HG02588 (cell line): Measurements from ENCODE around the gene BLM.
"Not testable (repeated sequence)": the region's sequence is repeated elsewhere in the genome, so short reads cannot be mapped to it uniquely, and the experiment has no call there.

ENCODE experiments used
- ATAC-seq: cut with Tn5 transposase; IDR thresholded peaks from one replicate; pipeline ENCODE4 v1.9.1; 2021; ENCODE audit warnings: mild to moderate bottlenecking, moderate library complexity; ENCODE audit not compliant: unreplicated experiment

BLM gene

DNA sequence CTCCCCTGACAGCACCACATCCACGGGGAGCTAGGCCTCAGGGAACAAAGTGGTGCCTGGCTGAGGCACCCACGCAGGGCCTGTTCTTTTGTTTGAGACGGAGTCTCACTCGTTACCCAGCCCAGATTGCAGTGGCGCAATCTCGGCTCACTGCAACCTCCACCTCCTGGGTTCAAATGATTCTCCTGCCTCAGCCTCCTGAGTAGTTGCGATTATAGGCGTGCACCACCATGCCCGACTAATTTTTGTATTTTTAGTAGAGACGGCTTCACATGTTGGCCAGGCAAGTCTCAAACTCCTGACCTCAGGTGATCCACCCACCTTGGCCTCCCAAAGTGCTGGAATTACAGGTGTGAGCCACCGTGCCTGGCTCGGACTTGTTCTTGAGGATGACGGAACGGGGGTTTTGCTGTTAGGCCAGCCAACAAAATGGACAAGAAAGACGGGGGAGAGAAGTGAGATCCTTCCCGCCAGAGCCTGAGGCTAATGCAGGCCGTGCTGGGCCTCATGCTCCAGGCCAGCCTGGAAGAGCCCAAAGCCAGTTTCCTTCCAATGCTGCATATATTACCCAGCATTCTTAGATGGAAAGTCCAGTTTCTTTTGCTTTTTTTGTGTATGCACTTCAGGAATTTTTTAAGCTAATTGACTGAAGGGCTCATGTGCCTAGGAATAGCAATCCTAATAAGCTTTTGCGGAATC, 123.2 kb downstream of the BLM start:
- ATAC-seq = no peak

DNA sequence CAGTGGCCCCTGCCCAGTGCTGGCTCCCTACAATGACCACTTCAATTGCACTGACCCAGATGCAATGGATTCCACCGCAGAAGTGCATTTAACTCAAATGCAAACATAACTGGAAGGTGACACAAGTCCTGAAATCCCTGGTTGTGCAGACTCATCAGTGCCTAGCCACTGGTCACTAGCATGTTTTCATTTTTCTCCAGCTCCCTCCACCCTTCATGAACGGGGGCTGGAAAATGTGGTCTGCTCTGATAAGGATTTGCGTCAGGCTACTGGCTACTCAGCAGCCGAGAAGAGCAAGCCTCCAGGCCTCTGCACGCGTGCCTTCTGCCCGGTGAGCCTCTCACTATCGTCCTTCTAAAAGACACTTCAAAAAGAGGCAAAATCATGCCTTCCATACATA, 123.8 kb downstream of the BLM start:
- no peak for ATAC-seq

DNA sequence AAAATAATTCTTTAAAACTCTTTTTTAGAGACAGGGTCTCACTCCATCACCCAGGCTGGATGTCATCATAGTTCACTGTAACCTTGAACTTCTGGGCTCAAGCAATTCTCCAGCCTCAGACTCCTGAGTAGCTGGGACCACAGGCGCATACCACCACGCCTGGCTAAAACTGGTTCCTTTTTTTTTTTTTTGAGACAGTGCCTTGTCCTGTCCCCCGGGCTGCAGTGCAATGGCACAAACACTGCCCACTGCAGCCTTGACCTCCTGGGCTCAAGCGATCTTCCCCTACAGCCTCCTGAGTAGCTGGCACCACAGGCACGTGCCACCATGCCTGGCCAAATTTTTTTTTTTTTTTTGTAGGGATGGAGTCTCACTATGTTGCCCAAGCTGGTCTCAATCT, 127.5 kb downstream of the BLM start:
- ATAC-seq = no peak

DNA sequence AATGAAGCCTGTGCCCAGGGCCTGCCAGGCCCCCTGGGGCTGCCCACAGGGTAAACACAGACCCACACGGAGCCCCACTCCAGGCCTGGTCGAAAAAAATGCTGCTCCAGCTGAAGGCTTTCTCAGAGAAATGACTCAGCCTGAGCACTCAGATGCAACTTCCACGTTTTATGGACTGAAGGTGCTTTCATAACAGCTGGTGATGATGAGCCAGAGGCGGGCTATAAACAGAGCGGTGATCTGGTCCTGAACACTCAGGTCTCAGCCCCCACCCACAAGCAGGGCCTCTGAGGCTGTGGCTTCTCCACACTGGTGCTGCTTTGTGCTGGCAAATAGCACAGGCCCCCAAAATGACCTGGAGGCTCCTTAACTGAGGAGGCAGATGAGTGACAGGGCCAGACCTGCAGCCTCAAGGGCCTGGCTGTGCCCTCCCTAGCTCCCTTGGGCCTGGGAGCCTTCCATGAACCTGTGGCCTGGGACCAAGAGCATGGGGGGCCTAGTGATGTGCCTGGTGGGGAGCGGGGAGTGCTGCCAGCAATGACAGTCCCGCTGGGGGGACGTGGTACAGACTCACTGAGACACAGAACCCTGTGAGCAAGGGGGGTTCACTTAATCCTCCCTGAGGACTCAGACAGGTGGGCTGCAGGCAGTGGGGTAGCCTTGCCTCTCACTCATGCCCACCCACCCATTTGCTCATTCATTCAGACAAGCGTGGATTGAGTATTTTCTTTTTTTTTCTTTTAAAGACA, 128.2 kb downstream of the BLM start:
- ATAC-seq = peak; percentile 87

DNA sequence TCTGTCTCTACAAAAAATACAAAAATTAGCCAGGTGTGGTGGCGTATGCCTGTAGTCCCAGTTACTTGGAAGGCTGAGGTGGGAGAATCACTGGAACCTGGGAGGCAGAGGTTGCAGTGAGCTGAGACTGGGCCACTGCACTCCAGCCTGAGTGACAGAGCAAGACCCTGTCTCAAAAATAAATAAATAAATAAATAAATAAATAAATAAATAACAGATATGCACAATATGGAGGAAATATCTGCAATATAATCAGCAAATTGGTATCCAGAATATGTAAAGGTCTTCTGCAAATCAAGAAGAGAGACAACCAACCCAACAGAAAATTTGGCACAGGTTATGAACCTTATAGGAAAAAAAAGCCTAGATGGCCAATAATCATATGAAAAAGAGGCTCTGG, 132.3 kb downstream of the BLM start:
- not testable (repeated sequence) for ATAC-seq

DNA sequence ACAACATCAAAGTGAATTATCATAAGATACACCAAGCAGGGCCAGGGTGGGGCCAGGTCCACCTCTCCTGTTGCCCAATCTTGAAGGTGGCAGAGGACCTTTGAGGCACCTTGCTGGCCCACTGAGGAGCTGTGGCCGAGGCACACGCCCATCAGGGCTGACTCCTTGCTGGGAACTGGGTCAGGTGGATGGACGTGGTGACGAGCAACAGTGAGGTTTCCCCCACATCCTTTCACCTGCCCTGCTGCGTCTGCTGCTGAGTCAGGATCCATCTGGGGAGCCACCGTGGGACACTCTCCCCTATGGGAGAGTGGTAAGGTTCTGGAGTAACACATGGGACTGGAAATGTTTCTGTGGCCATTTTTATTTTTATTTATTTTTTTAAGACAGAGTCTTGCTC, 134.0 kb downstream of the BLM start:
- no peak for ATAC-seq

DNA sequence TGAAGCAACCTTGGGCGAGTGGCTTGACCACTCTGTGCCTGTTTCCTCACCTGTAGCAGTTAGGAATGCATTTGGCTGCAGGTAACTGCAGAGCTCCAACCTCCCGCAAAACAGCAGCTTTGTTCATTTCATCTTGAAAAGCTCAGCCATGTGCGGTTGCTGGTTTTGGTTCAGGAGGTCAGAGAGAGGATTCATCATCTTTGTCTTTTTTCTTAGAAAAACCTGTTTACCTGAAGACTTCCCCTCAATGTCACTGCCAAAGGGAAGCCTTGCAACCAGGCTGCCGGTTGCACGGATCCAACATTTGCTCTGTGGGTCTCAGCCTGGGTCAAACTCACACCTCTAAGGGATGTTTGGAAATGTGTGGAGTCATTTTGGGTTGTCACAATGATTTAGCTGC, 134.8 kb downstream of the BLM start:
- ATAC-seq = no peak

DNA sequence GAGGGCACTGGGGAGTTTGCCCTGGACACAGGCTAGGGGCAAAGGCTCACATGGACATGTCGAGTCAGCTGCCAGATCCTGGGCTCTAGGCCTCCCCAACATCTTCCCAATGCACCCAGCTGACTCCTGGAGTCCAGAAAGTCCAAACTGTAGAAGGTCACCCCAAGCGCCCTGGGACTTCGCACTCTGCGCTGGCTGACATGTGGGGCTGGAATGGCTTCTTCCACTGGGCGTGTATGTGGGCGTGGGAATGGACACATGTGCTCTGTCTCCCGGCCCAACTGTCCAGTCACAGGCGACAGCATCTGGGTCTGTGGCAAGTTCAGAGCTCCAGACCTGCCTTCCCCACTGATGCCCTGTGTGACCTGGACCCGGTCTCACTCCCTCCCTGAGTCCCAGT, 138.0 kb downstream of the BLM start:
- no peak for ATAC-seq

DNA sequence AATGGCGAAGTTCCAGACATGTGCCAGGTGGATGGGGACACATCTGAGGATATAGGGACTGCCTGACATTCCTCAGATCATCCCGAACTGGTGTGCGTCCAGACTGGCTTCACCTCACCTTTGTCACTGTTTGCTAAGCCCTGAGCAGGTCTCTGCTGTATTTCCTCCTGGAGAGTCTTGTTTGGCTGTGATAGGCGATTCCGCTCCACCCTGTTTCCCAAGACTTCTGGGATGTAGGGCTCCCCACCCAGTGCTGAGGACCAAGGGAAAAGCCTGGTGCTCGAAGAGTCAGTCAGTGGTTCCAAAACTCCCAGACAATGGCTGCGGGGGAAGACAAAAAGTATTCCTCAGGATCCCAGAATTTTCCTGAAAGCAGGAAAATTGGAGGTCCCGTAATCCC, 140.2 kb downstream of the BLM start:
- no peak for ATAC-seq

DNA sequence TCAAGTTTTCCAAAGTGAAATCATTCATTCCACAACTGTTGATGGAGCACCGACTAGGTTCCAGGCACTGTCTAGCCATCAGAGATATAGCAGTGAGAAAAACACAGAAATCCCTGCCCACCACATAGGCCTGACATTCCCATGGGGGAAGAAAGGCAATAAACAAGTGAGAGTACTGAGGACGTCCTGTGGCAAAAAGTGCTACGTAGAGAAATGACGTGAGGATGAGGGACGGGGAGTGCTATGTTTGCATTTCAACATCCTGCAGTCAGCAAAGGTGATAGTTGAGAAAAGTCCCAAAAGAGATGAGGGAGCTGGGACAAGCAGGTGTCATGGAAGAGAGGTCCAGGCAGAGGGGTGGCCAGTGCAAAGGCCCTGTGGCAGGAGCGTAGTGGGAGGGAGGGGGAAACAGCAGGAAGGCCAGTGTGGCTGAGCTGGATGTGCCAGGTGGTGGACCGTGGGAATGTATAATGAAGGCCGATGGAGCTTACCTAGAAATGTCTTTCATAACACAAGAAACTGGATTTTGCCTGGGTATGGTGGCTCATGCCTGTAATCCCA, 140.8 kb downstream of the BLM start:
- ATAC-seq = no peak

DNA sequence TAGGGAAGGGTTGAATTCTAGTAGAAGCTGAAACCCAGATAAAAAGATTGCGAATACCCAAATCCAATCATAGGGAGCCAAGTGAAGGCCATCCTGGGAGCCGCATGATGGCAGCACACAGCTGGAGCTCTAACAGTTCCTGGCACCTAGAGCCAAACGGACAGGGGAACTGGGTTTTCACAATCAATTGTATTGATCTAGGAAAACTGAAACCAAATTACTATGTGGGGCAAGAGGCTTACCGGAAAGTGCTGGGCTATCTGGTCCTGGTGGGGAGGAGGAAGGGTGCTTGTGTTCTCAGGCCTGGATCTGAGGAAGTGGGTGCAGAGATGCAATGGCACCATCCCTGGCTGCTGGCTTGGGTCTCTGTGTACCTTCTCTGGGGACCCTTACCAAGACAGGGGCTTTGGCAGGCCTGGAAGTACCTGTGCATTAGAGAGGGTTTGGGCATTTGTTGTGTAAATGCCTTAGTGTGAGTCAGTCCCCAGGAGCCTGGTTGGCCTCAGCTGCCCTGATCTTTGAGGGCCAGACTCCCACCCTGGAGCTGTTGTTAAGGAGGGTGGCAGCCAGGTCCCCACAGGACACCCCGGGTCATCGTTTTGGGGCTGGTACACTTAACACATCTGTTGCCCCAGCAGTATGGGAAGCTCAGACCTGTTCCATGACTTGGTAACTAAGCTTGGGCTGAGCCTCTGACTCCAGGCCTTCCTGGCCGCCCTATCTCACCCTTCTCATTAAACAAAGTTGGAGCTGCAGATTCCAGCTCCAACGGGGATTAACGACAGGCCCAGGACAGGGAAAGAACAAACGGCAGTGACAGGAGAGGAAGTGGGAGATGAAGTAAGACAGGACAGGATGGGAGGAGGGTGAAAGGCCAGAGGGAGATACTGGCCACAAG, 142.3 kb downstream of the BLM start:
- no peak for ATAC-seq

DNA sequence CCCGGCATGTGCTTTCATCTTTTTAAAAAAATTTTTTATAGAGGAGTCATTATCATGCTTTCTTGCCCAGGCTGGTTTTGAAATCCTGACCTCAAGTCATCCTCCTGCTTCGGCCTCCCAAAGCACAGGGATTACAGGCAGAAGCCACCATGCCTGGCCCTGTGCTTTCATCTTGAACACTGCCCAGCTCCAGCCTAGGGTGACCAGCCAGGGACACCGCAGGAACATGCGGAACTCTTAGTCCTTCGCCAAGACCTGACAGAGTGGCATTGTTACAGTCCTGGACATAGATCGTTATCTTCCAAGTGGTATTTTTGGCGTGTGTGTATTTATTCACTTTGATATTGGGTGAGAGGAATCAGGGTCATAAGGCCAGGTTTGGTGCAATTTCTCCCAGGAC, 143.3 kb downstream of the BLM start:
- no peak for ATAC-seq

DNA sequence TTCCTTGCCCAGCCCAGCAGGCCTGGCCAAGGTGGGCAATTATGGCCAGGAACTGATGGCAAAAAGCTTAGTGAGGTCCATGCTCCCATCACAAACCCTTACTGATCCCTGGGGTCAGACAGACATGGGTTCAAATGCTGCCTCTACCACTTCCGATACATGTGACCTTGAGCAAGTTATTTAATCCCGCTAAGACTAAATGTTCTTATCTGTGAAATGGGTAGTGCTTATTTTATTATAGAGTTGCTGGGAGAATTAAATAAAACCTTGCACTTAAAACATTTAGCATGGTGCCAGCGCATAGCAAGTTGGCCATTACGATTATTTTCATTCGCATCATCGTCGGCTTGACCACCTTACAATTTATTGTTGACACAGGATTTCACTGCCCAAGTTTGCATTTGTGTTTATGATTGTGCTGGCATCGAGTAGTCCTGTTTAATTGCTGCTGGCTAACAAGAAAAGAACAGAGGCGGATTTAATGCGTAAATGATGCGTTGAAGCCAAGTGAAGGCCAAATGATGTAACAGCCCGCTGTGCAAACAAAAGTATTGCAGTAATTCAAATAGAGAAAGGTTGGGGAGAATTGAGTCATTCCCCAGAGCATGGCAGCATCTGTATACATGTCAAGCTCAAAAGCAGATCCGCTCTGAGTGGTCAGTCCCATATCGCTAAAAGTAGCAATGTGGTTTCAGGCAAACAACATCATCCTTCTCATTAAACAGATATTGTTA, 144.0 kb downstream of the BLM start:
- no peak for ATAC-seq

DNA sequence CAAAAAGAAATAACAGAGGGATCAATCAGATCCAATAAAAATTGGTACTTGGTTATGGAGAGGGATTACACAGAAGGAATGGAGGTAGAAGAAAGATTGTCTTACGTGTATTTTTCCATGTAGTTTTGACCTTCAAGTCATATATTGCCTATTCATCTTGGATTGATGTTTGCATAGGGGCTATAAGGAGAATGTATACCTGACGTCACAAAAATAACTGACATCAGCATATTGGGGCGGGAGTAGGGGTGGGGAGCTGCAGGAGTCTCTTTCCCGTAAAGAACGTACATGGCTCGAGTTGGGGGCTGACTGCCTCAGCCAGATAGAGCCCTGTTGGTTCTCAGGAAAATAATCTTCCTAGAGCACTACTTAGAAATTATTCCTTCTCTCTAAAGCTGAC, 145.3 kb downstream of the BLM start:
- no peak for ATAC-seq

DNA sequence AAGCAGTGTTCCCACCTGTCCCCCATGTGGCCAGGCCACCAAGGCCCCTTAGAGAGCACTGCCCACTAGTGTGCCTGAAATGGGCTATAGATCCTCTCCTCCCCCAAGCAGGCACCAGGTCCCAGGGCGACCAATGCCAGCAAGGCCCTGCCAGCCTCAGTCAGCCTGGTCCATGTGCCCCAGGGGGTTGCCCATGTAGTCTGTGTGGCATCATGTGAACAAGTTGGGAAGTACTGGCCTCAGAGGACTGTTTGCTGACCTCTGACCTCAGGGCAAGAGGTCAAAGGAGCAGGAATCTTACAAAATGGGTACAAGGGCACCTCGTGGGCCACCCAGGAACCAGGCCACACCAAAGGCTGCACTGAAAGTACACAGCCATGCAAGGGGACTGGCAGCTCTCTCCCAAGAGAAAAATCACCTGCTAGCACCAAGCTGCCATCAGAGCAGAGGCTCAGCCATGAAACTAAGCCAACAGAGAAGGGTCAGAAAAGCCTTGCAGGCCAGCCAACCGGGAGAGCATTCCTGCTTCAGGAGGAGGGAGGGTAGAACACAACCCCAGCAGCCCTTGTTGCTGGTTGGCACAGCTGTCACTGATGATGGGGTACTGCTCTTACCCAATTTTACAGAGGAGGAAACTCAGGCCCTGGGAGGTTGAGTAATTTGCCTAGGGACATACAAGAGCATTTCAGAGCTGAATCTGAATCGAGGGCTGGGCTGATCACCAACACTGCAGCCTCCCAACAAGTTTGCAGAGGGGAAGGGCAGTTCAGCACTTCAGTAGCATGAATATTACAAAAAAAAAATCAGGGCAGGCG, 146.0 kb downstream of the BLM start:
- ATAC-seq = no peak

DNA sequence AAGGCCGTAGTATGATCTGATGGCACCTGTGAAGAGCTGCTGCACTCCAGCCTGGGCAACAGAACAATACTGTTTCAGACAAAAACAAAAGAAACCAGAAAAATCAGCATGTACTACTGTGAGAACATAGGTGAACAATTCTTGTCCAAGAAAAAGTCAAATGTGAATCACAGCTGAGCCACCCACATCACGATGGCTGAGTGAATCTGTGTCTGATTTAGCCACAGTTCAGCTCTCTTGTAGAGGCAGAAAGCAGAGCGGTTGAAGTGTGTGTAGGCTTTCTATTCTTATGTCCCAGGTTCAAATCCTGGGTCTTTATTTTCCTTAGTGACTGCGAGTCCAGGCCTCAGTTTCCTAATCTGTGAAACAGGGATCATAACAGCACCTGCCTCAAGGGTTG, 146.8 kb downstream of the BLM start:
- no peak for ATAC-seq

DNA sequence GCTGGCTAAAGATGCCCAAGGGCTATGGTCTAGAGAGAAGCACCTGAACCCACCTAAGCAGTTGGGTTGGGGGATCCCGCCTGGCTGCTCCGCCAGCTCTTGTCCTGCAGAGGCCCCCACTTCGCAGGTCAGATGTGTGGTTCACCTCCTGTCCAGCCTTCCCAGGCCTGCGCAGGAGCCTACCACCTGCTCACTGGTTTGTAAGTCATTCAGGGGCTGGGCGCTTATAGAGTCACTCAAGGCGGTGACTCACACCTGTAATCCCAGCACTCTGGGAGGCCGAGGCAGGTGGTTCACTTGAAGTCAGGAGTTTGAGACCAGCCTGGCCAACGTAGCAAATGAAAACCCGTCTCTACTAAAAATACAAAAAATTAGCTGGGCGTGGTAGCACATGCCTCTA, 147.4 kb downstream of the BLM start:
- no peak for ATAC-seq

DNA sequence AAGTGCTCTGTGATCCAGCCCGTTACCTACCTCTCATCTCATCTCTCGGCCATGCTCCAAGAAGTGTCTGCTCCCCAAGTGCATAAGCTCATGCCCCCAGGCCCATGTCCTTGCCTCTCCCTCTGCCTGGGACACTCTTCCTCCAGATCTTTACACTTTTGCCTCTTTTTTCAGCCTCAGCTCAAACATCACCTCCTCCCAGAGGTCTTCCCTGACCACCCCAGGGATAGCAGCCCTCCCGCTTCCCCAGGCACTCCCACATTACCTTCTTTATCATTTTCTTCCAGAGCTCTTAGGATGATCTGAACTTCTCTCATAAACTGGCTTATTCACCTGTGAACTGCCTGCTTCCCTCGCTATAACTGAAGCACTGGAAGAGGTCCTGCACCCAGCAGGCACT, 148.6 kb downstream of the BLM start:
- ATAC-seq = no peak
